Body of pancreas (tissue), 4 donors: ENCODE results near the gene NEDD1.

Experiments used
- CTCF ChIP-seq, 7 experiments: fragments of 450-650 bp in 4 of 7; fragments of 200-600 bp in 3 of 7; sonication (generic) in 3 of 7; IDR thresholded peaks; one replicate each; pipeline ENCODE4 v1.5.1; 2016 to 2019; ENCODE audit warnings: antibody characterized with exemption in 7 of 7
- POLR2A ChIP-seq, 3 donors: fragments of 450-650 bp; IDR thresholded peaks; one replicate each; pipeline ENCODE4 v1.6.1; 2016; ENCODE audit warnings: antibody characterized with exemption in 3 of 3, mild to moderate bottlenecking in 2 of 3

- TF ChIP-seq CTCF (IDR thresholded peaks at IDR 0.05) (no peak), POLR2A (IDR thresholded peaks at IDR 0.05) (no peak)
Observed at GRCh38 chr12:96864335-96864734, 42.7 kb upstream of the NEDD1 start.
